ENCODE measurements around the gene PPP2CA. TPM values are rescaled to one million over a fixed set of nuclear protein-coding genes. Genes with fewer than 3 reads are reported as not detected.

PPP2CA gene
- total and polyA plus RNA-seq, 2 of the 13 experiments (the other 11 are each of a cell fraction or from before 2014, with no cell fraction given), result 82.4 to 171 TPM

- TF ChIP-seq LCORL (IDR thresholded peaks at IDR 0.05) (peak; percentile 75; the same call in 1 of the 2 replicates), LCORL (CRISPR knock-in tag; IDR thresholded peaks at IDR 0.05) (no peak), GLI4 (CRISPR knock-in tag; IDR thresholded peaks at IDR 0.05; ENCODE audit: borderline replicate concordance) (no peak; the same call in 1 of the 2 replicates), ZNF569 (CRISPR knock-in tag; IDR thresholded peaks at IDR 0.05; ENCODE audit: borderline replicate concordance) (0 out of 2 replicates have a peak, but pooled peaks have one; percentile 59), PBX2 (CRISPR knock-in tag; IDR thresholded peaks at IDR 0.05) (no peak), ZBTB8A (CRISPR knock-in tag; IDR thresholded peaks at IDR 0.05; ENCODE audit: borderline replicate concordance, low read depth) (no peak; the same call in 1 of the 2 replicates), TOE1 (CRISPR knock-in tag; IDR thresholded peaks at IDR 0.05) (no peak), NCOA1 (CRISPR knock-in tag; IDR thresholded peaks at IDR 0.05) (no peak), ZNF678 (CRISPR knock-in tag; IDR thresholded peaks at IDR 0.05) (peak; percentile 61; the same call in 1 of the 2 replicates), ZNF232 (CRISPR knock-in tag; IDR thresholded peaks at IDR 0.05; ENCODE audit: borderline replicate concordance) (peak; percentile 93), THAP8 (CRISPR knock-in tag; IDR thresholded peaks at IDR 0.05; ENCODE audit: borderline replicate concordance) (peak; percentile 19; the same call in 1 of the 2 replicates), CBX2 (IDR thresholded peaks at IDR 0.05; ENCODE audit: low read depth, low read length) (no peak), CBX2 (CRISPR knock-in tag; IDR thresholded peaks at IDR 0.05; ENCODE audit: low read depth) (no peak), NFYC (CRISPR knock-in tag; IDR thresholded peaks at IDR 0.05) (no peak), ZNF280D (CRISPR knock-in tag; IDR thresholded peaks at IDR 0.05) (peak; percentile 75; the same call in 1 of the 2 replicates), ZMAT3 (CRISPR knock-in tag; conservative IDR thresholded peaks at IDR 0.05) (peak; percentile 46; the same call in 1 of the 2 replicates), ZSCAN31 (CRISPR knock-in tag; IDR thresholded peaks at IDR 0.05; ENCODE audit: low read depth) (peak; percentile 41; the same call in 1 of the 2 replicates)
- TF ChIP-seq, protein P1, sequence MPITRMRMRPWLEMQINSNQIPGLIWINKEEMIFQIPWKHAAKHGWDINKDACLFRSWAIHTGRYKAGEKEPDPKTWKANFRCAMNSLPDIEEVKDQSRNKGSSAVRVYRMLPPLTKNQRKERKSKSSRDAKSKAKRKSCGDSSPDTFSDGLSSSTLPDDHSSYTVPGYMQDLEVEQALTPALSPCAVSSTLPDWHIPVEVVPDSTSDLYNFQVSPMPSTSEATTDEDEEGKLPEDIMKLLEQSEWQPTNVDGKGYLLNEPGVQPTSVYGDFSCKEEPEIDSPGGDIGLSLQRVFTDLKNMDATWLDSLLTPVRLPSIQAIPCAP (CRISPR knock-in tag; IDR thresholded peaks at IDR 0.05; ENCODE audit: low read depth), result no peak
- TF ChIP-seq, protein P2, sequence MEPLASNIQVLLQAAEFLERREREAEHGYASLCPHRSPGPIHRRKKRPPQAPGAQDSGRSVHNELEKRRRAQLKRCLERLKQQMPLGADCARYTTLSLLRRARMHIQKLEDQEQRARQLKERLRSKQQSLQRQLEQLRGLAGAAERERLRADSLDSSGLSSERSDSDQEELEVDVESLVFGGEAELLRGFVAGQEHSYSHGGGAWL (CRISPR knock-in tag; IDR thresholded peaks at IDR 0.05), result peak; percentile 82
- TF ChIP-seq, protein P3, sequence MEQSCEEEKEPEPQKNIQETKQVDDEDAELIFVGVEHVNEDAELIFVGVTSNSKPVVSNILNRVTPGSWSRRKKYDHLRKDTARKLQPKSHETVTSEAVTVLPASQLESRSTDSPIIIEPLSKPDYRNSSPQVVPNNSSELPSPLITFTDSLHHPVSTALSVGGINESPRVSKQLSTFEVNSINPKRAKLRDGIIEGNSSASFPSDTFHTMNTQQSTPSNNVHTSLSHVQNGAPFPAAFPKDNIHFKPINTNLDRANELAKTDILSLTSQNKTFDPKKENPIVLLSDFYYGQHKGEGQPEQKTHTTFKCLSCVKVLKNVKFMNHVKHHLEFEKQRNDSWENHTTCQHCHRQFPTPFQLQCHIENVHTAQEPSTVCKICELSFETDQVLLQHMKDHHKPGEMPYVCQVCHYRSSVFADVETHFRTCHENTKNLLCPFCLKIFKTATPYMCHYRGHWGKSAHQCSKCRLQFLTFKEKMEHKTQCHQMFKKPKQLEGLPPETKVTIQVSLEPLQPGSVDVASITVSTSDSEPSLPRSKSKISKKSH (CRISPR knock-in tag; IDR thresholded peaks at IDR 0.05; ENCODE audit: borderline replicate concordance), result 0 out of 2 replicates have a peak, but pooled peaks have one; percentile 15
Observed at GRCh38 chr5:134176511-134177368, 49.1 kb downstream of the PPP2CA start, which contains the start of gene SKP1 (continued).

Data from HepG2 (cell line).